GM19023 (cell line): ENCODE data around the gene PGBD5.

Experiments used
- ATAC-seq: cut with Tn5 transposase; IDR thresholded peaks from one replicate; pipeline ENCODE4 v1.9.1; 2021; ENCODE audit warnings: mild to moderate bottlenecking, moderate library complexity; ENCODE audit not compliant: unreplicated experiment

Gene PGBD5

DNA sequence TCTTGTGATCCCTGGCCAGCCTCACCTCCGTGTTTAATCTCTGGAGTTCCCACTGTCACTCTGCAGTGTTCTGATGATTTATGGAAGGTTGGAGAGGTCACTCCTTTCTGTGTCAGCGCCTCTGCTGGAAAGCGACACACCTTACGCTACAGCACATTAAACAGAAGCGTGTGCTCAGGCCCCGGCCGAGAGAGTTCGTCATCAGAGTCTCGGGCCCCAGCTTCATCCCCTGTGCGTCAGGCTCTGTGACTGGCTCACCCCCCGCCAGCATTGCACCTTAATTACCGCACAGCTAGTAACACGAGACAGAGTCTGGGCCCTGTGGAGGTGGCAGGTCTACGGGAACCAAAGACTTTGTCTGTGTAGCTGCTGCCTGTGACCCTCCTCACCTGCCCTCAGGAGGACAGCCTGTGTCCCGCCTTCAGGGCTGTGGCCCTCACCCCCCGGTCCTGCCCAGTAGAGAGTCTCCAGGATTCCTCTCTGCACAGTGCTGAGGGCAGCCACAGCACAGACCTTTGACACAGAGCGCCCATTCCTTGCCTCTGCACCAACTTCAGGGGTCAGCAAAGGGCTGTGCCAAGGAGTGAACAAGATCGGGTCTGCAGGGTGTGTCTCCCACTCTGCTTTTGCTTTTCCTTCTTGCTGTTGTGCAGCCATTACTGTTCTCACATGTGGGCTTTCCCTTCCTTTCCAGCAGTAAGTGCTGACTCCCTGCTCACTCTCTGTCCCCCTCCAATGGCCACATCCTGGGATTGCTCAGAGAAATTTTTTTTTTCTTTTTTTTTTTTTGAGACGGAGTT lies 157.6 kb downstream of the PGBD5 start:
- ATAC-seq, result no peak

DNA sequence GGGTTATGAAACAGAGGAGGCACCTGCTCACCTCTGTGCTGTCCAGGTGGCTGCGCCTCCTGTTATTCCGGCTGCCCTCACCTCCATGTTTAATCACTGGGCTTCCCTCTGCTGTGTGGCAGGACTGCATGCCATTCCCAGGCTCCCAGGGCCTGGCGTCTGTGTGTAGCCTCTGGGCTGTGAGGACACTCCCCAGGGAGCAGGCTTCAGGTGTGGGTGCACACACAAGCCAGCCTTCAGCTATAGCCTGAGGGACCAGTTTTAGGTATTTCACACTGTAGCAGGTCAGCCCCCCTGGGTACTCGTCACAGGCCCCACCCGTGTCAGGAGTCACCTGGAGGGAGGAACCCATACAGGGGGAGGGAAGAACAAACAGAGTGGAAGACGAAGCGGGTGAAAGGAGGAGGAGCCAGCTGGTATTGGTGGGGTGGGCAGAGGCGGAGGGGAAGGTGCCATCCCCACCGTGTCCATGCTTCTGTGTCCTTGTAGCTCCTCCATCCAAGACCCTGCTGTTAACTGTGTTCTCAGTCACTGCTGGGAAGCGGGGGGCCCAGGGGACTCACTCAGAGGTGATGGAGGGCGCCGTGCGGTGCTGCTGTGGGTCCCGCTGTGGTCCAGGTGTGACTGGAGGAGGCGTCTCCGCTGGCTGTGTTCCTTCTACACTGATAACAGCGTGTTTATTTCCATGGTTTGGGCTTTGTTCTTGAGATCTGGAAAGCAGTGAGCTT lies 158.6 kb downstream of the PGBD5 start:
- no peak for ATAC-seq

DNA sequence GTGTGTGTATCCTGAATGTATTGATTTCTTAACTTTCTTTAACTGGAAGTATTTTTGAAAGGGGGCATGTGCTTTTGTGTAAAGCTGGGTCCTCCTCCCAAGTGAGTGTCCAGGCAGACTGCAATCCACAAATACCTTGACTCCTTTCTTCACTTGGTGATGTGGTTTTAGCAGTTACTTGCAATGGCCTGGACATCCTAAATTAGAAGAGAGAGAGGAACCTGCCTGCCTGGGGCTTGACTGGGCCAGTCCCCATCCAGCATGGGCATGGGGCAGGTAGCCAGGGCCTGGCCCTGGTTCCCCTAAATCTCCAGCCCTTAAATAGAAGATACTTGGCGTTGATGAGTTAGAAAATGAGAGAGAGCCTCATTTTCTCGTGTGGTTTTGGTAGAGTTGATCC lies 159.7 kb downstream of the PGBD5 start:
- no peak for ATAC-seq

DNA sequence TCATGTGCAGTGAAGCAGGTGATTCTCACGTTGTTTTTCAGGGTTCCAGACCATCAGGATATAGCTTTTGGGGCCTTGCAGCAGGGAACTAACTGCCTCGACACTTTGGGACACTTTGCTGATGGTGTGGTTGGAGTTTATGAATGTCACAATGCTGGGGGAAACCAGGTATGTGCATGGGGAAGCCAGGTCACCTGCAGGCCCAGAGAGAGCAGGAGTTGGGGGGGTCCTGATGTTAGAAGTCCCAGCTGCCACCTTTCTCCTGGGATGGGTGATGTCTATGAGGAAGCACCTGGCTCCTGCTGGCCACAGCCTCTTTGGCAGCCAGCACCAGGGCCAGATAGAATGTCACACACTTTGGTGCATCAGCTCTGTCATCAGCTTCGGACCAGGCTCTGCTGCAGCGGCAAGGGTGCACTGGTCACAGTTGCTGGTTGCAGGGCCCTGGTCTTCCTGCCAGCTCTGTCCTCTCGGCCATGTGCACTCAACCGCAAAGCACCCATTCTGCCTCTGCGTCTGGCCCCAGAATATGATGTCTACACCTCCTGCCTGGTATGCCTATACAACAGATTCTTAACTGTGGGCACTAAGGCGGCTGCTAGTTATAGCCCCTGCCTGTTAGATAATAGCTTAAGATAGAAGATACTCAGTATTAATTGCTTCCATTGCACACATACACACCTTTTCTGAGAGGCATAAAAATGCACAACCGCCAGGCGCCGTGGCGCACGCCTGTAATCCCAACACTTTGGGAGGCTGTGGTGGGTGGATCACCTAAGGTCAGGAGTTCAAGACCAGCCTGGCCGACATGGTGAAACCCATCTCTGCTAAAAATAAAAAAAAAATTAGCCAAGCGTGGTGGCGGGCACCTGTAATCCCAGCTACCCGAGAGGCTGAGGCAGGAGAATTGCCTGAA lies 160.7 kb downstream of the PGBD5 start:
- no peak for ATAC-seq
